Fibroblast of peridontal ligament (primary cell): ENCODE data around the gene CACNA1I.
A peak's percentile ranks its signal among the peaks of the same experiment; 100 is the strongest.

ENCODE experiments used
- DNase-seq: peaks from one replicate; pipeline ENCODE4 v3.0.0-alpha.2; 2010; ENCODE audit errors: extremely low read depth

Gene CACNA1I

GRCh38 chr22:39738746-39739145, 168.2 kb downstream of the CACNA1I start:
- peak; percentile 55 for DNase-seq
